ENCODE results near the gene PSMD1.
A peak's percentile ranks its signal among the peaks of the same experiment; 100 is the strongest.

Gene PSMD1

GRCh38 chr2:231028889-231029288 is 27.8 kb upstream of the PSMD1 start:
- no peak overlapping the region for H3K27ac ChIP-seq
- TF ChIP-seq CTCF (conservative IDR thresholded peaks at IDR 0.05), result no peak

- no peak for TF ChIP-seq CTCF (conservative IDR thresholded peaks at IDR 0.05)
- H3K27ac ChIP-seq, result no peak overlapping the region
Measured at GRCh38 chr2:231029563-231029962, 27.1 kb upstream of the PSMD1 start.

GRCh38 chr2:231030725-231031124 is 25.9 kb upstream of the PSMD1 start:
- H3K27ac ChIP-seq, result no peak overlapping the region
- TF ChIP-seq CTCF (conservative IDR thresholded peaks at IDR 0.05), result no peak

GRCh38 chr2:231032575-231033140 is 24.0 kb upstream of the PSMD1 start:
- H3K27ac ChIP-seq, result peak overlapping the region; percentile 80; the same call in 1 of the 2 replicates
- no peak for TF ChIP-seq CTCF (conservative IDR thresholded peaks at IDR 0.05)

GRCh38 chr2:231033147-231034132 is 23.2 kb upstream of the PSMD1 start:
- peak overlapping the region; percentile 80 for H3K27ac ChIP-seq
- no peak for TF ChIP-seq CTCF (conservative IDR thresholded peaks at IDR 0.05)

GRCh38 chr2:231034291-231034882 is 22.3 kb upstream of the PSMD1 start:
- no peak for TF ChIP-seq CTCF (conservative IDR thresholded peaks at IDR 0.05)
- peak overlapping the region; percentile 80 for H3K27ac ChIP-seq

- TF ChIP-seq CTCF (conservative IDR thresholded peaks at IDR 0.05), result no peak
- H3K27ac ChIP-seq, result no peak overlapping the region; the same call in 1 of the 2 replicates
Measured at GRCh38 chr2:231036131-231036530, 20.5 kb upstream of the PSMD1 start.

Measured in VCaP (cell line).